K562 (cell line): ENCODE measurements around the gene LIPT1. TPM values are rescaled to one million over a fixed set of nuclear protein-coding genes. Genes with fewer than 3 reads are reported as not detected.

Experiments
- ELK1 ChIP-seq: sonication (generic); formaldehyde crosslinking; IDR thresholded peaks from 2 replicates; pipeline ENCODE4 v1.8.1; 2022; ENCODE audit warnings: missing genetic modification reagents
- ETS1 ChIP-seq: conservative IDR thresholded peaks from 2 replicates; pipeline ENCODE4 v1.6.1; 2011; ENCODE audit warnings: low read depth, mild to moderate bottlenecking, low read length; ENCODE audit not compliant: control insufficient read depth
- JUND ChIP-seq, 2 experiments: IDR thresholded peaks; 2 replicates in 1 of 2; 3 replicates in 1 of 2; pipeline ENCODE4 v1.6.1; 2011; ENCODE audit warnings: borderline replicate concordance in 2 of 2, low read depth in 2 of 2, low read length in 2 of 2, improper control_type of control experiment in 1 of 2, missing biosample characterization in 1 of 2, missing genetic modification characterization in 1 of 2, missing genetic modification reagents in 1 of 2
- MTF1 ChIP-seq: fragments of 250-450 bp; sonication (Bioruptor Pico); IDR thresholded peaks from 2 replicates; pipeline ENCODE4 v1.9.0; 2021; ENCODE audit warnings: moderate library complexity, mild to moderate bottlenecking, inconsistent platforms, borderline replicate concordance
- NR3C1 ChIP-seq: sonication (generic); formaldehyde crosslinking; IDR thresholded peaks from 2 replicates; pipeline ENCODE4 v1.8.1; 2022; ENCODE audit warnings: missing genetic modification reagents
- POU5F1 ChIP-seq: fragments of 150-350 bp; IDR thresholded peaks from 2 replicates; pipeline ENCODE4 v1.6.1; 2014; ENCODE audit warnings: borderline replicate concordance, low read length, low read depth, mild to moderate bottlenecking; ENCODE audit not compliant: partially characterized antibody
- TRIM24 ChIP-seq, 2 experiments: fragments of 450-650 bp; IDR thresholded peaks; 2 replicates each; pipeline ENCODE4 v1.6.1; 2016
- ZFP1 ChIP-seq: fragments of 450-650 bp; formaldehyde crosslinking; IDR thresholded peaks from 2 replicates; pipeline ENCODE4 v1.4.0; 2020; ENCODE audit warnings: mild to moderate bottlenecking, mixed read lengths
- ZNF274 ChIP-seq: IDR thresholded peaks from 2 replicates; pipeline ENCODE4 v1.6.1; 2011; ENCODE audit warnings: low read depth, mild to moderate bottlenecking, low read length, moderate library complexity, borderline replicate concordance
- ZNF717 ChIP-seq: fragments of 250-450 bp; sonication (Bioruptor Pico); IDR thresholded peaks from 2 replicates; pipeline ENCODE4 v1.5.0; 2021
- polyA plus RNA-seq, 8 experiments: library from polyadenylated mRNA; depleted of rRNA in 4 of 8; stranded (reverse) in 5 of 8; unstranded in 3 of 8; fragments of >200 nt; fragmentation: Nextera tagmentation in 2 of 8; fragmentation: Illumina TruSeq in 1 of 8; extraction: Ambion mirVana in 2 of 8; extraction: Trizol in 1 of 8; gene quantifications; 2 replicates each; pipeline versions ENCODE4 v1.2.1 to v1.2.3, GENCODE V29; 2011 to 2014; ENCODE audit warnings: inconsistent platforms in 1 of 8, missing spikeins in 1 of 8
- total RNA-seq, 7 experiments: library from RNA; depleted of rRNA in 6 of 7; stranded (reverse); fragments of >200 nt in 6 of 7; fragmentation: Illumina TruSeq in 2 of 7; extraction: Trizol in 2 of 7; gene quantifications; 2 replicates each; pipeline versions ENCODE4 v1.2.1 to v1.2.3, GENCODE V29; 2011 to 2021; ENCODE audit warnings: low replicate concordance in 1 of 7

The LIPT1 gene
- total and polyA plus RNA-seq, 9 of the 15 experiments (the other 6 are each of a cell fraction or from before 2014, with no cell fraction given): 6.4 to 18.3 (median 11.6) TPM

- TF ChIP-seq ZNF717 (no peak), ETS1 (no peak), NR3C1 (CRISPR knock-in tag) (no peak), ZFP1 (CRISPR knock-in tag) (no peak), ELK1 (CRISPR knock-in tag) (no peak), MTF1 (CRISPR knock-in tag) (no peak), JUND (IDR thresholded peaks at IDR 0.05; ENCODE audit: borderline replicate concordance, low read depth, low read length) (no peak), JUND (tag; IDR thresholded peaks at IDR 0.05; ENCODE audit: borderline replicate concordance, low read depth, low read length) (no peak), TRIM24 (IDR thresholded peaks at IDR 0.05) (no peak), ZNF274 (no peak), POU5F1 (no peak)
Measured at GRCh38 chr2:99187011-99187410, 32.2 kb downstream of the LIPT1 start (continued).
